PC-3 (cell line): ENCODE data around the gene LAGE3.

Experiments used
- CTCF ChIP-seq: fragments of 300-600 bp; sonication (generic); conservative IDR thresholded peaks from 2 replicates; pipeline ENCODE4 v1.5.1; 2017; ENCODE audit warnings: antibody characterized with exemption, low read depth, mild to moderate bottlenecking, low read length
- EZH2 ChIP-seq: fragments of 300-600 bp; sonication (generic); IDR thresholded peaks from one replicate; pipeline ENCODE4 v1.6.1; 2017; ENCODE audit warnings: antibody characterized with exemption, mild to moderate bottlenecking, low read length; ENCODE audit not compliant: unreplicated experiment

GRCh38 chrX:154444755-154445246 is 34.3 kb downstream of the LAGE3 start:
- TF ChIP-seq CTCF (no peak), EZH2 (no peak)
